MM.1S (cell line): ENCODE measurements around the gene CCDC187.

Source experiments
- CTCF ChIP-seq: fragments of 300-600 bp; sonication (generic); IDR thresholded peaks from 2 replicates; pipeline ENCODE4 v1.5.1; 2016; ENCODE audit warnings: antibody characterized with exemption, low read length, mixed read lengths
- EZH2 ChIP-seq: fragments of 300-600 bp; sonication (generic); optimal IDR thresholded peaks from 2 replicates; pipeline ENCODE3; 2017; ENCODE audit warnings: low read depth, mild to moderate bottlenecking, antibody characterized with exemption, low read length, mixed read lengths
- EZH2phosphoT487 ChIP-seq: fragments of 300-600 bp; sonication (generic); IDR thresholded peaks from 2 replicates; pipeline ENCODE4 v1.6.1; 2018; ENCODE audit warnings: antibody characterized with exemption, low read length

- TF ChIP-seq CTCF (no peak), EZH2 (no peak), EZH2phosphoT487 (no peak)
Measured at GRCh38 chr9:136203408-136204144, 100.3 kb downstream of the CCDC187 start.
